Transverse colon (tissue), 4 donors: Measurements from ENCODE around the gene FBXL17. TPM values are rescaled to one million over a fixed set of nuclear protein-coding genes. Genes with fewer than 3 reads are reported as not detected.

Experiments
- DNase-seq: peaks from one replicate; pipeline ENCODE4 v3.0.0-alpha.2; 2019
- H3K27ac ChIP-seq, 4 donors: fragments of 200-600 bp; sonication (generic); 2 replicates each; pipeline ENCODE4 v1.5.1; 2016 to 2018; ENCODE audit warnings: inconsistent platforms in 4 of 4
- H3K27me3 ChIP-seq: fragments of 200-600 bp; sonication (generic); 2 replicates; pipeline ENCODE4 v1.5.1; 2017; ENCODE audit warnings: inconsistent platforms
- H3K36me3 ChIP-seq, 4 donors: fragments of 200-600 bp; sonication (generic); 2 replicates each; pipeline ENCODE4 v1.5.1; 2017 to 2019; ENCODE audit warnings: inconsistent platforms in 4 of 4
- H3K4me1 ChIP-seq, 4 donors: fragments of 200-600 bp; sonication (generic); 2 replicates each; pipeline ENCODE4 v1.5.1; 2017 to 2020; ENCODE audit warnings: inconsistent platforms in 4 of 4
- H3K4me3 ChIP-seq, 4 donors: fragments of 200-600 bp; sonication (generic); 1 replicate in 1 of 4; 2 replicates in 3 of 4; pipeline versions ENCODE4 v1.5.1 to v1.6.1; 2017 to 2019; ENCODE audit warnings: inconsistent platforms in 4 of 4
- H3K9me3 ChIP-seq, 2 donors: fragments of 200-600 bp; sonication (generic); 2 replicates each; pipeline ENCODE4 v1.5.1; 2017 to 2019; ENCODE audit warnings: inconsistent platforms in 2 of 2
- CTCF ChIP-seq, 5 experiments: fragments of 200-600 bp in 3 of 5; fragments of 450-650 bp in 2 of 5; sonication (generic) in 3 of 5; IDR thresholded peaks; 1 replicate in 2 of 5; 2 replicates in 3 of 5; pipeline ENCODE4 v1.5.1; 2016 to 2017; ENCODE audit warnings: antibody characterized with exemption in 5 of 5, inconsistent platforms in 3 of 5, mild to moderate bottlenecking in 2 of 5, moderate library complexity in 1 of 5
- EP300 ChIP-seq: sonication (generic); formaldehyde crosslinking; IDR thresholded peaks from one replicate; pipeline ENCODE4 v1.6.1; 2017; ENCODE audit warnings: antibody characterized with exemption, low read depth
- POLR2A ChIP-seq: fragments of 450-650 bp; IDR thresholded peaks from one replicate; pipeline ENCODE4 v1.6.1; 2016; ENCODE audit warnings: antibody characterized with exemption, mild to moderate bottlenecking, moderate library complexity
- POLR2AphosphoS5 ChIP-seq, 3 donors: sonication (generic); formaldehyde crosslinking; IDR thresholded peaks; one replicate each; pipeline ENCODE4 v1.6.1; 2016; ENCODE audit warnings: antibody characterized with exemption in 3 of 3
- WGBS, 2 donors: methylation state at CpG; one replicate each; pipeline ENCODE4 v1.1.5; 2018; ENCODE audit warnings: low coverage in 1 of 2; 5-methylcytosine and 5-hydroxymethylcytosine counted together
- in situ Hi-C, 4 donors: fragments of 200-750 bp; cut with MboI; loops; one replicate each; pipeline versions ENCODE4 v1.15.0 to v1.15.1; 2017; ENCODE audit warnings: low sequenced_read_pairs in 3 of 4, low pct_ligation_motif_present in 1 of 4, low pct_unique_long_range_greater_than_20kb in 1 of 4
- intact Hi-C: fragments of 100-400 bp; cut with DNase I; formaldehyde crosslinking; loops from one replicate; pipeline ENCODE4 v1.15.1; 2023; ENCODE audit warnings: low total_unique reads
- total RNA-seq, 4 donors: library from RNA; depleted of rRNA; stranded (reverse); fragments of >200 nt; gene quantifications; one replicate each; pipeline ENCODE4 v1.1.0, GENCODE V29; 2016

The FBXL17 gene
- total RNA-seq, 4 donors from 2014 or later, result 17.7 to 99.5 (median 24.6) TPM

- no peaks in the 10 kb centered on the region for H3K36me3 ChIP-seq
- DNase-seq, result no peak
- H3K4me1 ChIP-seq, result no peaks in the 10 kb centered on the region
- H3K27ac ChIP-seq, result no peak overlapping the region
- intact Hi-C loops, result no loop called here
- H3K4me3 ChIP-seq, result no peak overlapping the region
- TF ChIP-seq POLR2A, result no peak
- TF ChIP-seq POLR2AphosphoS5 (IDR thresholded peaks at IDR 0.05), result no peak
- TF ChIP-seq EP300, result no peak
- no peak for TF ChIP-seq CTCF (IDR thresholded peaks at IDR 0.05)
- in situ Hi-C loops, result no loop called here
- WGBS, 2 donors, result 78 to 82% methylated on average over 3 of the region's 3 CpGs
- H3K9me3 ChIP-seq, result no peaks in the 10 kb centered on the region
- no peaks in the 10 kb centered on the region for H3K27me3 ChIP-seq
Measured at GRCh38 chr5:108125771-108126511, 256.0 kb downstream of the FBXL17 start.

- H3K4me1 ChIP-seq, result no peaks in the 10 kb centered on the region
- no peaks in the 10 kb centered on the region for H3K36me3 ChIP-seq
- intact Hi-C loops (no loop called here), in situ Hi-C loops (no loop called here)
- H3K27ac ChIP-seq, result no peak overlapping the region
- TF ChIP-seq POLR2AphosphoS5 (IDR thresholded peaks at IDR 0.05), result no peak
- no peak for TF ChIP-seq POLR2A
- no peak for TF ChIP-seq EP300
- no peak for TF ChIP-seq CTCF (IDR thresholded peaks at IDR 0.05)
- no peaks in the 10 kb centered on the region for H3K27me3 ChIP-seq
- WGBS, 2 donors, result 65 to 69% methylated on average over 4 of the region's 4 CpGs
- H3K9me3 ChIP-seq, result no peaks in the 10 kb centered on the region
- no peak for DNase-seq
- no peak overlapping the region for H3K4me3 ChIP-seq
Measured at GRCh38 chr5:108124596-108124995, 257.3 kb downstream of the FBXL17 start.

GRCh38 chr5:108122702-108123101 lies 259.2 kb downstream of the FBXL17 start:
- H3K36me3 ChIP-seq, result no peaks in the 10 kb centered on the region
- intact Hi-C loops, result no loop called here
- no peaks in the 10 kb centered on the region for H3K4me1 ChIP-seq
- in situ Hi-C loops, result no loop called here
- no peak for TF ChIP-seq EP300
- H3K27me3 ChIP-seq, result no peaks in the 10 kb centered on the region
- no peak overlapping the region for H3K27ac ChIP-seq
- no peak for DNase-seq
- 86 to 89% methylated on average over 3 to 4 of the region's 4 CpGs for WGBS, 2 donors
- no peaks in the 10 kb centered on the region for H3K9me3 ChIP-seq
- H3K4me3 ChIP-seq, result no peak overlapping the region

GRCh38 chr5:108118813-108119514 lies 262.9 kb downstream of the FBXL17 start:
- no peak for DNase-seq
- Histone ChIP-seq H3K9me3 (no peaks in the 10 kb centered on the region), H3K4me1 (no peaks in the 10 kb centered on the region), H3K4me3 (no peak overlapping the region), H3K27me3 (no peaks in the 10 kb centered on the region), H3K36me3 (no peaks in the 10 kb centered on the region), H3K27ac (no peak overlapping the region)
- intact Hi-C loops, result no loop called here
- 95 to 100% methylated on average over 2 of the region's 2 CpGs for WGBS, 2 donors
- TF ChIP-seq CTCF (IDR thresholded peaks at IDR 0.05), result no peak
- TF ChIP-seq POLR2A, result no peak
- TF ChIP-seq EP300, result no peak
- no peak for TF ChIP-seq POLR2AphosphoS5 (IDR thresholded peaks at IDR 0.05)
- in situ Hi-C loops, result no loop called here
